Measurements from ENCODE around the gene PLCB1. TPM values are rescaled to one million over a fixed set of nuclear protein-coding genes. Genes with fewer than 3 reads are reported as not detected.

Gene PLCB1
- total and polyA plus RNA-seq, 10 of the 15 experiments (the other 5 are each of a cell fraction or from before 2014, with no cell fraction given) = 0.05 to 5.3 (median 0.17) TPM; not detected in 1

GRCh38 chr20:8390037-8390433, 258.0 kb downstream of the PLCB1 start:
- DNase-seq (ENCODE audit: low read depth, low spot score) = no peak
- SMC1A ChIA-PET (ENCODE audit: uncharacterized antibody, unreplicated experiment) = interaction anchor here (0.6 to 6.1 kb wide), 14 partner anchors 11 to 454 kb away, joined by 3 to 43 read pairs (median 4); no protein-coding TSS in a partner anchor
- RAD21 ChIA-PET (ENCODE audit: unreplicated experiment) = interaction anchor here (0.7 to 2.1 kb wide), 5 partner anchors 10 to 1198 kb away, joined by 3 to 6 read pairs (median 4); no protein-coding TSS in a partner anchor

More at GRCh38 chr20:8390037-8390433, 258.0 kb downstream of the PLCB1 start:
- in situ Hi-C loops (cut with MboI) (no loop called here), intact Hi-C loops (cut with micrococcal nuclease; ENCODE audit: unreplicated experiment) (loop anchor here (5.0 kb wide), 1 partner anchor 178 kb away; no protein-coding TSS in a partner anchor)
- CTCF ChIA-PET = interaction anchor here (0.8 to 5.9 kb wide), 29 partner anchors 8 to 456 kb away, joined by 3 to 36 read pairs (median 6); no protein-coding TSS in a partner anchor
- ATAC-seq (no peak), FAIRE-seq (no peak)
- Histone ChIP-seq H3K4me1 (ENCODE audit: control insufficient read depth, insufficient read depth, low read length) (no peaks in the 10 kb centered on the region; the same call in 1 of the 2 replicates), H3K36me3 (ENCODE audit: control insufficient read depth in 2 of 2, insufficient read depth in 2 of 2, low read length in 1 of 2) (no peaks in the 10 kb centered on the region), H4K20me1 (ENCODE audit: control insufficient read depth, insufficient read depth) (no peaks in the 10 kb centered on the region), H3K79me2 (ENCODE audit: control insufficient read depth, insufficient read depth, low read length) (no peaks in the 10 kb centered on the region), H2AFZ (ENCODE audit: control insufficient read depth, low read depth, low read length) (no peak overlapping the region), H3K4me3 (no peak overlapping the region), H3K4me2 (ENCODE audit: control insufficient read depth, insufficient read depth) (no peak overlapping the region), H3K9me3 (replicated peaks; ENCODE audit: control insufficient read depth, insufficient read depth, low read length) (no peaks in the 10 kb centered on the region), H3K9ac (ENCODE audit: control insufficient read depth, insufficient read depth, low read length) (no peak overlapping the region), H3K27ac (ENCODE audit: control insufficient read depth, insufficient read depth) (no peak overlapping the region), H3K27me3 (replicated peaks in 1 of 2; ENCODE audit: control insufficient read depth in 2 of 2, insufficient read depth in 2 of 2, low read length in 1 of 2) (no peaks in the 10 kb centered on the region)
- no TSS peak for BruUV-seq (replicated peaks)
- WGBS (ENCODE audit: insufficient coverage, insufficient replicate concordance, low lambda C conversion rate, missing lambda C conversion rate) = 78% methylated on average over 5 of the region's 5 CpGs
- TF ChIP-seq, protein P1, sequence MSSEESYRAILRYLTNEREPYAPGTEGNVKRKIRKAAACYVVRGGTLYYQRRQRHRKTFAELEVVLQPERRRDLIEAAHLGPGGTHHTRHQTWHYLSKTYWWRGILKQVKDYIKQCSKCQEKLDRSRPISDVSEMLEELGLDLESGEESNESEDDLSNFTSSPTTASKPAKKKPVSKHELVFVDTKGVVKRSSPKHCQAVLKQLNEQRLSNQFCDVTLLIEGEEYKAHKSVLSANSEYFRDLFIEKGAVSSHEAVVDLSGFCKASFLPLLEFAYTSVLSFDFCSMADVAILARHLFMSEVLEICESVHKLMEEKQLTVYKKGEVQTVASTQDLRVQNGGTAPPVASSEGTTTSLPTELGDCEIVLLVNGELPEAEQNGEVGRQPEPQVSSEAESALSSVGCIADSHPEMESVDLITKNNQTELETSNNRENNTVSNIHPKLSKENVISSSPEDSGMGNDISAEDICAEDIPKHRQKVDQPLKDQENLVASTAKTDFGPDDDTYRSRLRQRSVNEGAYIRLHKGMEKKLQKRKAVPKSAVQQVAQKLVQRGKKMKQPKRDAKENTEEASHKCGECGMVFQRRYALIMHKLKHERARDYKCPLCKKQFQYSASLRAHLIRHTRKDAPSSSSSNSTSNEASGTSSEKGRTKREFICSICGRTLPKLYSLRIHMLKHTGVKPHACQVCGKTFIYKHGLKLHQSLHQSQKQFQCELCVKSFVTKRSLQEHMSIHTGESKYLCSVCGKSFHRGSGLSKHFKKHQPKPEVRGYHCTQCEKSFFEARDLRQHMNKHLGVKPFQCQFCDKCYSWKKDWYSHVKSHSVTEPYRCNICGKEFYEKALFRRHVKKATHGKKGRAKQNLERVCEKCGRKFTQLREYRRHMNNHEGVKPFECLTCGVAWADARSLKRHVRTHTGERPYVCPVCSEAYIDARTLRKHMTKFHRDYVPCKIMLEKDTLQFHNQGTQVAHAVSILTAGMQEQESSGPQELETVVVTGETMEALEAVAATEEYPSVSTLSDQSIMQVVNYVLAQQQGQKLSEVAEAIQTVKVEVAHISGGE (CRISPR knock-in tag; IDR thresholded peaks at IDR 0.05) = no peak
- no peak for TF ChIP-seq SMARCA5 (IDR thresholded peaks at IDR 0.05)
- TF ChIP-seq SRF (IDR thresholded peaks at IDR 0.05; ENCODE audit: low read depth in 2 of 2, low read length in 2 of 2) = no peak
- no peak for TF ChIP-seq IRF4 (IDR thresholded peaks at IDR 0.05; ENCODE audit: low read depth, low read length)
- POLR2A ChIA-PET = interaction anchor here (1.2 kb wide), 1 partner anchor 19 kb away, joined by 3 read pairs; no protein-coding TSS in a partner anchor
